Hippocampal formation (tissue), 2 donors: Measurements from ENCODE around the gene ACAT2.
"Not testable (repeated sequence)": the region's sequence is repeated elsewhere in the genome, so short reads cannot be mapped to it uniquely, and the experiment has no call there.

Experiments used
- DNase-seq, 2 donors: peaks; one replicate each; lab custom pipeline; 2025; lab: John Stamatoyannopoulos, UW

Gene ACAT2

DNA sequence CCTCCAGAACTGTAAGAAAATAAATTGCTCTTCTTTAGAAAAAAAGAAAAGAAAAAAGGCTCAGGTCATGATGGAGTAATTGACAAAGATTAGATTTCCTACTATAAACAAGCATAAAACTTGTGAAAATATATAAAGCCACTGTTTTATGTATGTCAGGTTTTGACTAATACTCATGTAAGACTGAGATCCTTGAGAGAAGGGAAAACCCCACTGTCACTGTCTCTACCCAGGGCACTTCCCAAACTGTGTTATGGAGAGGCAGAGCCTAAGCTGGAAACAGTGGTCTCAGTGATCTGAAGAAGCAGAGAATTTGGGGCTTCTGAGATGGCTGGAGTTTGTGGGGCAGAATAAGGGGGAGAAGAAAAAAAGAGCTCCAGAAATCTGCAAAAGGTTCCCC, 7.6 kb downstream of the ACAT2 start:
- no peak for DNase-seq

DNA sequence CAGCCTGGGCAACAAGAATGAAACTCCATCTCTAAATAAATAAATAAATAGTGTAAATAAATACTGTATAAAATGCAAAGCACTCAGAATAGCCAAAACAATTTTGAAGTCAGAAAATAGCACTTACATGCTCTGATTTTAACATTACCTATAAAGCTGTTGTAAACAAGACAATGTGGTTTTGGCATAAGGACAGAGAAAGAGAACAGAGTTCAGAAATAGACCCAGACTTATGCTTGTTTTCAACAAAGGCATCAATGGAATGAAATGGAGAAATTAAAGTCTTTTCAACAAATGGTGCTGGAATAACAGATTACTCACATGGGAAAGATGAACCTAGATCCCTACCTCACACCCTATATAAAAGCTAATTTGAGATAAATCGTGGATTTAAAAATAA, 10.4 kb downstream of the ACAT2 start:
- DNase-seq, result no peak

DNA sequence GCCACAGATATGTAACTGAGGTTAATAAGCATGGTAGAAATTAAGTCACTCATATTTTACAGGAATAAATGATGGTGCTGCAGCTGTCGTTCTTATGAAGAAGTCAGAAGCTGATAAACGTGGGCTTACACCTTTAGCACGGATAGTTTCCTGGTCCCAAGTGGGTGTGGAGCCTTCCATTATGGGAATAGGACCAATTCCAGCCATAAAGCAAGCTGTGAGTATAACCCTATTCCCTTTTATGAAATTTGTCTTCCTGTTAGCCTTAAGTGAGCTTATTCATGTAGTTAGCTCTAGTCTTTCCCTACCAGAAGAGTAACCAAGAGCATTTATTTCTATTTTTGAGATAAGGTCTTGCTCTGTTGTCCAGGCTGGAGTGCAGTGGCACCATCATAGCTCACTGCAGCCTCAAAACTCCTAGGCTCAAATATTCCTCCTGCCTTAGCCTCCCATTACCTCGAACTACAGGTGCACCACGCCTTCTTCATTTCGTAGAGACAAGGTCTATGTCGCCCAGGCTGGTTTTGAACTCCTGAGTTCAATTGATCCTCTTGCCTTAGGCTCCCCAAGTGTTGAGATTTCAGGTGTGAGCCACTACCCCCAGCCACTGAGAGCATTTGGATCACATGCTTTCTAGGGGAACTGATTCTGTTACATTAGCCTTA, 15.5 kb downstream of the ACAT2 start:
- DNase-seq, result no peak

DNA sequence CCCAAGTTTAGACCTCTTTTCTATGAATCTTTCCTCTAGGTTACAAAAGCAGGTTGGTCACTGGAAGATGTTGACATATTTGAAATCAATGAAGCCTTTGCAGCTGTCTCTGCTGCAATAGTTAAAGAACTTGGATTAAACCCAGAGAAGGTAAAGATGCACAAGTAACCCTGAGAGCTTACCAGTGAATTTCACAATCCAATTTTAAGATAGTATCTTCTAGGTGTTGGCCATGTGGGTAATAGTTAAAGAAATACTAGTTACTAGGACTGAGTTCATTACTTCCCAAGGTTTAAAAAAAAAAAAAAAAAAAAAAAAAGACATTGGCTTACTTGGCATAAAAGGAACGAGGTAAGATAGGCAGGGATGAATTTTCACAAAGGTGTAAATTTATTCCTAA, 16.3 kb downstream of the ACAT2 start:
- DNase-seq, result no peak

DNA sequence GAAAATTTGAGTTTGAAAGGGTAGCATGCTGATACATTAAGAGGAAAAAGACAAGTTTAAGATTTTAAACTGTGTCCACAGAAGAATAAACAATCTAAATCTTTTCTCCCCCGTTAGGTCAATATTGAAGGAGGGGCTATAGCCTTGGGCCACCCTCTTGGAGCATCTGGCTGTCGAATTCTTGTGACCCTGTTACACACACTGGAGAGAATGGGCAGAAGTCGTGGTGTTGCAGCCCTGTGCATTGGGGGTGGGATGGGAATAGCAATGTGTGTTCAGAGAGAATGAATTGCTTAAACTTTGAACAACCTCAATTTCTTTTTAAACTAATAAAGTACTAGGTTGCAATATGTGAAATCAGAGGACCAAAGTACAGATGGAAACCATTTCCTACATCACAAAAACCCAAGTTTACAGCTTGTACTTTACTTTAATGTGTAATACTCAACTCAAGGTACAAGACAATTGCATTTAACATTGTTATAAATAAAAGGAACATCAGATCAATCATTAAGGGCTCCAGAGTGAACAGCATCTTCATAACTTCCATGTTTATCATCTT, 16.8 kb downstream of the ACAT2 start:
- DNase-seq, result no peak

DNA sequence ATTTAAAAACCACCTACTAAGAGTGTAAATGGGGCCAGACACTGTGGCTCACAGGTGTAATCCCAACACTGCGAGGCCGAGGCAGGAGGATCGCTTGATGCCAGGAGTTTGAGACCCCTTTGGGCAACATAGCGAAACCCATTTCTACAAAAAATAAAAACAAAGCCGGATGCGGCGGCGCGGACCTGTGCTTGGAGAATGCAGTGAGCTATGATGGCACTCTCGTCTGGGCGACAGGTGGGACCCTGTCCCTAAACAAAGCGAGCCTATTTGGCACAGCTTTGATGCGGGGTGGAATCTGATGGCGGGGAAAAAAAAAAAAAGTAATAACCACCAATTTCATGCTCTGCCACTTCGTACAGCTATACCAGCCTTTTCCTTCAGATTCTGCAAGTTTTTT, 26.4 kb downstream of the ACAT2 start:
- no peak for DNase-seq

DNA sequence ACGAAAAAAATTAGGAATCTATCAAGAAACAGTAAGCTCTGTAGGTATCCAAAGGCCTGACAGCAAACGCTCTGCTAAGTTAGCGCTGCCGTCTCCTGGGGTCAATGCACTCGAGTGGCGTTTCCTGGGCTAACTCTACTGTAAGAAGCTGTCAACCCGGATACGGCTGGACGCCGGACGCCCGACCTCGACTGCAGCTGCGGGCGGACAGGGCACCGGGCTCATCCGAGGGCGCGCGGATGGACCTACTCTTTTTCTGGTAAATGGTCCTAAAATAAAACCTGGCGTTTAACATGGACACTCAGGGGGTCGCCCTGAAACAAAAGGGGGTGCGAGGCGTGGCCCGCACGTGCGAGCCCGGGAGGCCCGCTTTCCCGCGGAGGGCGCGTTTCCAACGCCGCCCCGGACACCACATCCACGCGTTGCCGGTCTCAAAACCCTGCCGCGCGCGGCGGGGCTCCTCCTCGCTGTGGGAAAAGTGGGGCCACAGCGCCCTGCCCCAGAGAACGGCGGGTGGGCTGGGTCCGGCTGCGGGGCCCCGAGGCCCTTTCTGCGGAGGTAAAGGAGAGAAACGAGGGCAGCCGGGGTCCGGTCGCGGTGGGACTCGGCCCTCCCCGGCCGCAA, 27.0 kb downstream of the ACAT2 start:
- no peak for DNase-seq

DNA sequence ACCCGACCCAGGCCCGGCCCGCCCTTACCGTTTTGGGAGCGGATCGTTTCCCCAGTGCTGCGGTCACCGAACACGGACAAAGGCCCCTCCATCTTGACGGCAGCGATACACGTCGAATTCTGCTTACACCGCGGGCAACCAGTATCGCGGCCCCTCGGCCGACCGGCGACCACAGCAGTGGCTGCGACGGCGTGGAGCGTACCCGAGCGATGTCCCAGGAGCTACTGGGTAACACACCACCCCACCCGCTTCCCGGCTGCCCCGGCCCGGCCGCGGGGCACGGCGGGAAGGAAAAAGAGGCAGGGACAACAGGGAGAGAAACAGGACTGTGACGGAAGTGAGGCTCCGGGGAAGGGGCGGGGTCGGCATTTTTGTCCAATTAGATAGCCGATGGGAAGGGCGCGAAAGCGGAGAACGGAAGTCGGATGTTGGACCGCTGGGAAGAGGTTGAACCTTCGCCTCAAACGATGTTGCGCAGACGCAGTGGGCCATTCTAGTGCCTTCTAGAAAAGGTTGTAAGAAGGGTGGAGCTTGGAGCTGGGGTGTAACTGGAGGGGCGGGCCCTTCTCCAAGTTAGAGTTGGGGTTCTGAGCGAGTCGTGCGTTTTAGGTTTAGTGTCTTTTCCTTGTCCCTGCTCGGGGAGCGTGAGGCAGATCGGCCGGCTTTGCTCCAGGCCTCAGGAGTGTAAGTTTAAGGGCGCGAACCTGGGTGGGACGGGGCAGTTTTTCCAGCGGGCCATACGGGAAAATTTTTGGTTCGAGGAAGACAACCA, 27.7 kb downstream of the ACAT2 start, which contains the start of gene TCP1:
Gene TCP1, minus strand, starts transcription at position 226 of the 772 bp plus-strand sequence. Its CDS starts 134 bp downstream, at position 92.
- peak; percentile 97 to 98 for DNase-seq

DNA sequence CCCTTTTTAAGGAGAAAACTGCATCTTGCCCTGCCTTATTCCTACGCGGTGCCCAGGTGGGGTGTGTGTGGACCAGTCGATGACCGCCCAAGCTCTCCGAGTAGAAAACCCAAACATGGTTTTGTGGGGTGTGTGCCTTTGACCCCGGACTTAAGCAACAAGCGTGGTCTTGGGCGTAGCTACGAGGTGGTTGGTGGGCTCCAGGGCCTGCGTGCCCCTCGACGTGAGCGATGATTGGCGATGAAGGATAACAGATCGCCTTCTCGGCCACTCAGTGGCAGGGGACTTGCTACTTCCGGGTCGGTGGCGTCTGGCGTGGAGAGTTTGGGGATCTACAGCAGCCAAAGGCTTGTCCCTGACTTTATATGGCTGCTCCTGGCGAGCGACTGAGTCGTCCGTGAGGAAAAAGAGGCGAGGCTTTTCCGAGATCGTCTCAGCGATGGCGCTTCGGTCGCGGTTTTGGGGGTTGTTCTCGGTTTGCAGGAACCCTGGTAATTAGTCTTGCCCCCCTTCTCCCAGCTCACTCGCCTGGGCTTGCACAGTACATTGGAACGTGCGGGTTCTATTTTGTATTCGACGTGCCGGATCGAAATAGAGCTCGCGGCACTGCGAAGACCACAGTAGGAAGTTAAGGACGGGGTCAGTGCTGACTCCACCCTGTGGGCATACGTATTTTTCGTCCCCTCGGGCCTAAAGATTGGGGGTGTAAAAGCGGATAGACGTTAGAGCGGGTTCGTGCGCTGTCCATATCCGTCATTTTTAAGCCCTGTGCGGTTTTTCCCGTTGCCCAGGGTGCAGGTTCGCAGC, 28.5 kb downstream of the ACAT2 start, which contains the start of gene MRPL18:
Gene MRPL18, plus strand, starts transcription at position 319 of the 807 bp plus-strand sequence. Its CDS starts 121 bp downstream, at position 440.
- peak; percentile 95 to 96 for DNase-seq

DNA sequence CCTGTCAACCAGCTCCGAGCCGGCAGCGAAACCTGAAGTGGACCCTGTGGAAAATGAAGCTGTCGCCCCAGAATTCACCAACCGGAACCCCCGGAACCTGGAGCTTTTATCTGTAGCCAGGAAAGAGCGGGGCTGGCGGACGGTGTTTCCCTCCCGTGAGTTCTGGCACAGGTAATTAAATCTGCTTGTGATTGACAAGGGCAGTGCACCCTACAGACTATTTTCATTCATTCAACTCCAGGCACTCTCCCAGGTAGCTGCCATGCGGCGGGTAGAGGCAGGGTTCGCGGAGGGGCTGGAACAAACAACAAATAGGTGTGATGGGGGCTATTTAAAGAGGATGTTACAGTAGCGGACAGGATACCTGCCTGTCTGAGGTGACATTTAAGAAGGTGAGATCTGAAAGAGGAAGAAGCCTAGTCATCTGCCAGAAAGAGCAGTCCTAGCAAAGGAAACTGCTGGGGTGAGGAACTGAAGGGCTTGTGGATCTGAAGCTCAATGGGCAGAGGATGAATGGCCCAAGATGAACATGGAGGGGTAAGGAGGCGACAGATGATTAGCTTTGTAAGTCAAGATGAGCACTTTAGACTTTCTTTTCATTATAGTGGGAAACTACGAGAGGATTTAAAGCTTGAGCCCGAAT, 29.2 kb downstream of the ACAT2 start:
- no peak for DNase-seq

DNA sequence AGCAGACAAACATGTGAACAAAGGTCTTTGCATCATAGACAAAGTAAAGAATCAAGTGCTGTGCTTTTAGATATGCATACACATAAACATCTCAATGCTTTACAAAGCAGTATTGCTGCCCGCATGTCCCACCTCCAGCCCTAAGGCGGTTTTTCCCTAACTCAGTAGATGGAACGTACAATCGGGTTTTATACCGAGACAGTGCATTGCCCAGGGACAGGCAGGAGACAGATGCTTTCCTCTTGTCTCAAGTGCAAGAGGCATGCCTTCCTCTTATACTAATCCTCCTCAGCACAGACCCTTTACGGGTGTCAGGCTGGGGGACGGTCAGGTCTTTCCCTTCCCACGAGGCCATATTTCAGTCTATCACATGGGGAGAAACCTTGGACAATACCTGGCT, 33.1 kb downstream of the ACAT2 start:
- not testable (repeated sequence) for DNase-seq

DNA sequence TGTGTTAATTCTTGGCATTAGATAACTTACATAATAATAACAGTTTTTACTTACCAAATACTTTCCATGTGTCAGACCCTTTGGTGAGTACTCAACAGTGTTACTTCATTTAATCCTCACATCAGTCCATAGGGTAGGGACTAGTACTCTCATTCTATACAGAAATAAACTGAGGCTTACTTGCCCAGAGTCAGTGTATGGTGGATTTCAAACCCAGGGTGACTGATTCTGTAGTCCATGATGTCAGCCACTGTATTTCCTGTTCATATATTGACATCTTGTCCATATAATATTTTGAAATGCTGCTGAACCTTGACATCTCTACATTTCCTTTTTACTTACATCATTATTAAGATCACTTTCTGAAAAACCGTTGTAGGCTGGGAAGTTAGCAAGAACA, 35.7 kb downstream of the ACAT2 start:
- no peak for DNase-seq

DNA sequence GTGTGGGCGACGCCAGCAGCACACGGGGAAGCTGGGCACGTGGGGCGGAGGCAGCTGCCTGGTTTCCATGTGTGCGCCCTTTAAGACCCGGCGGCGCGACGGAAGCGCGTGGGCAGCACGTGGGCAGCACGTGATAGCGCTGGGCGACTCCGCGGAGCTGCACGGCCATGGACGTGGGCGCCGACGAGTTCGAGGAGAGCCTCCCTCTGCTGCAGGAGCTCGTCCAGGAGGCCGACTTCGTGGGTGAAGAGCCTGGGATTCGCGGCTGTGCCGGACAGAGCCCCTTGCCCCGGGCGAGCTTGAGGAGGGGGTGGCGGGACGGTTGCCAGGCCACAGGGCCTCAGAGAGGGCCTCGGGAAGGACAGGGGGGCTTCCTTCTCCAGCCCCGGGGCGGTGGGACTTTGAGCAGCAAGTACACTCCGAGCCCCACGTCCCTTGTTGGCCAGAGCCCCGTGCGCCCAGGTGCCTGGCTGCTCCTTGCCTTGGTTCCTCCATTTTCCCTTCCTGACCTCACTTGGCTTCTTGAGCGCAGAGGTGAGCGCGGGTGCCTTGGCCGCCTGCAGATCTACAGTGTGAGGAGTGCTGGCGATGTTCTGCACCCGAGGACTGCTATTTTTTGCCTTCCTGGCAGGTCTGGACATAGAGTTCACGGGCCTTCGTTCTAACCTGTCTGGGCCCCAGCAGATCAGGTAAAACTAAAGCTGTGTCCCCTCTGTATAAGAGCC, 38.5 kb downstream of the ACAT2 start, which contains the start of gene PNLDC1:
Gene PNLDC1, plus strand, starts transcription at position 136 of the 725 bp plus-strand sequence. Its CDS starts 32 bp downstream, at position 168.
- no peak for DNase-seq

DNA sequence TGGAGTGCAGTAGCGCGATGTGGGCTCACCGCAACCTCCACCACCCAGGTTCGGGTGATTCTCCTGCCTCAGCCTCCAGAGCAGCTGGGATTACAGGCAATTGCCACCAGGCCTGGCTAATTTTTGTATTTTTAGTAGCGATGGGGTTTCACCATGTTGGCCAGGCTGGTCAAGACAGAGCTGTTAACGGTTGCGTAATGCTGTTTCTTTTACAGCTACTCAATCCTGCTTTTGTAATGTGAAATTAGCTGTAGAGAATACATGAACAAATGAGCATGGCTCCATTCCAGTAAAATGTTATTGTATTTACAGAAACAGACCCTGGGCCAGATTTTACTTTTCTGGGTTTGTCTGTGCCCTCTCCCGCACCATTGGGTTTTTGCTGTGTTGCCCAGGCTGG, 40.1 kb downstream of the ACAT2 start:
- no peak for DNase-seq

DNA sequence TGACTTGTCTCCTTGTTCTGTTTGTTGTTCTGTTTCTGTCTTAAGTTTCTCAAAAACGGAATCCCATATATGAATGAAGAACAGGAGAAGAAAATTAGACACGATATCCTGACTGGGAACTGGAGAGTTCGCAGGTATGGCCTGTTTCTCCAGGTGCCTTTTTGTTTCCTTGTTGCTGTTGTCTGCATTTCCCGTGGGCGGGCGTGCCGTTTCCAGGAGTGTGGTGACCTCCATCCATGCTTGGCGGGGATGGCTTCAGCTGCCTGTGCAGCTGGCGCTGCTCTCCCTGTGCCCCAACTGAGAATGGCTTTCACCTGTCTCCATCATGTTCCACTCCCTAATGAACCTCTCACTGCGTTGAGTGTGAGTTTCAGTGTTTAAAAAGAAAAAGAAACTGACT, 42.7 kb downstream of the ACAT2 start:
- DNase-seq, result no peak

DNA sequence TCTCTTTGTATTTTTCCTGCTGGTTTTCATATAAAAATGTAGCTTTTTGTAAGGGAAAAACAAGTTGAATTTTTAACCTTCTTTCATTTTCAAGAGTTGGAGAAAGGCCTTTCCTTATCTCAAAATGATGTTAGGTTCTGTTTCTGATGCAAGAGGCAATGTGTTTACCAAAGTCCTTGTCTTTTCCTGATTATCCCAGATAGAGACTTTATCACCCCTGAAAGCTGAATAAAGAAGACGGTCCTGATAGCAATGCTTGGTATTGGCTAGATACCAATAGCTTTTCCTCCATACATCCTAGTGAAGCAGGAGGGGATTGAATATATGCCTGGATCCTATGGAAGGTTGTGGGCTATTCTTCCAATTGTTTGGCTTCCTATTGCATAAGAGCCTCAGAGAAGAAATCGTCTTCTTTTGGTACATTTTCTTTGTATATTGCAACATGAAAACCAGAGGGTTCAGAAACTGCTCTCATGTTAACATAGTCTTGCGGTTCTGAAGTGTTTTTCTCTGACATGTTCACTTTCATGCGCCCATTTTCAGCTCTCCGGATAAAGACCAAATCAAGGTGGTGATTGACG, 43.7 kb downstream of the ACAT2 start:
- DNase-seq, result no peak

DNA sequence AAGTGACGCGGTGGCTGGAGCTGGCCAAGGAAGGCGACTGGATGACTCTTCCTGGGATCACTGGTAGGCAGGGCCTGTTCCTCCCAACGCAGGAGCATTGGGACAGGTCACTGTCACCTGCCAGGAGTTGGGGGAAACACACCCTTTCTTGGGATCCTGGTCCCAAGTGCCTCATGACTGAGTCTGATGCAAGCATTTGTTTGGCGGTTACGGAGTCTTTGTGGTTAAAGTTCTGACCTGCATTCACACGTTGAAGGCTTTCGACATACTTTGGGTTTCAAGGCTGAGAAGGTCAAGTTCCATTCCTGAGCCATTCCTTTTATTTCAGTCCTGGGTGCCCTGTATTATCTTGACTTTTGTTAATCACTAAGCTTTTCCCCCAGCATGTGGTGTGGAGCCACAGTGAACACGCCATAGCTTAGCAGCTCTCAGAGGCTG, 44.2 kb downstream of the ACAT2 start:
- no peak for DNase-seq

DNA sequence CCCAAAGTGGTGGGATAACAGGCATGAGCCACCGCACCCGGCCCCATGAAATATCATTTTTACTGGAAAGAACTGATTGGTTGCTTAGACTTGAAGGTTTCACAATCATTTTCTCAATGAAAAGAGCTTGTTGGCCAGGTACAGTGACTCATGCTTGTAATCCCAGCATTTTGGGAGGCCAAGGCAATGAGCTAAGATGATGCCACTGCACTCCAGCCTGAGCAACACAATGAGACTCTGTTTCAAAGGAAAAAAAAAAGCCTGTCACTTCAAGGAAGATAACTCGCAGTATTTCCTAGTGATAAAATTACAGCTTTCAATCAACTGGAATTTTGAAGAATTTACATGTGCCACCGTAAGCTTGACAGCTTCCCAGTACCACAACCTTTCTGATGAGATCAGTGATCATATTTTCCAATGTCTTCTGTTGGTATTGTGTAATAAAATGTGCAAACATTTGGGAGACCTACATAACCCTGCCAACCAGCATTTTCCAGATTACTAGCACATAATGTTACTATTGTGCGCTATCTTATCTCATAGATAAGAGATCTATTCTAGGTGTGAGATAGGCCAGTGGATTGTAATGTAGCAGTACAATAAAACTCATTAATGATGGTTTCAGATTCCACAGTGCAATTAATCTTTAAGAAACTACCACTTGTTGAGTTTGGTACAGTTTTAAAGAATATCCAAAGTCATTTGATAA, 45.5 kb downstream of the ACAT2 start:
- no peak for DNase-seq

DNA sequence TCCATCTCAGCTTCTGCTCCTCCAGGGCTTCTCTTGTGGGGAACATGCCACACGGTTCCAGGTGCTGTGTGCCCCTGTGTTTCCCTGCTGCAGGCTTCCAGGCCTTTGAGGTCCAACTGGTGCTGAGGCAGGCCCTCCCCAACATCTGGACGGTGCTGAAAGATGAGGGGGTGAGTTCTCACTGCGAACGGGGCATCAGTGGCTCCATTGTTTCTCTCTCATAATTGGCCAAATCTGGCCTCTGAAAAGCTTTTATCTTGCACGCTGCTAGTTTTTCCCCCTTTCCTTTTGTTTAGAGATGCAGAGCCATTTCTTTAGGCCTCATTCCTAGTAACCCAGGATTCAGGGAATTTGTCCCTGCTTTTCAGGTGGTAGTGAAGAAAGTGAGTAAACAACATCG, 46.8 kb downstream of the ACAT2 start:
- DNase-seq, result peak in 1 of 2 donors; percentile 58
